Activated CD4-positive, CD25-positive, alpha-beta regulatory T cell treated with anti-CD3 and anti-CD28 coated beads, Interleukin-2, amount 50 U/mL, for 24 hours (primary cell): ENCODE results near the gene PNMA5.

Source experiments
- ATAC-seq, 2 donors: fragments of 150-1000 bp; cut with Tn5 transposase; one replicate each; pipeline ENCODE4 v1.10.0; 2021; ENCODE audit warnings: mild to moderate bottlenecking in 1 of 2, moderate library complexity in 1 of 2

The PNMA5 gene

DNA sequence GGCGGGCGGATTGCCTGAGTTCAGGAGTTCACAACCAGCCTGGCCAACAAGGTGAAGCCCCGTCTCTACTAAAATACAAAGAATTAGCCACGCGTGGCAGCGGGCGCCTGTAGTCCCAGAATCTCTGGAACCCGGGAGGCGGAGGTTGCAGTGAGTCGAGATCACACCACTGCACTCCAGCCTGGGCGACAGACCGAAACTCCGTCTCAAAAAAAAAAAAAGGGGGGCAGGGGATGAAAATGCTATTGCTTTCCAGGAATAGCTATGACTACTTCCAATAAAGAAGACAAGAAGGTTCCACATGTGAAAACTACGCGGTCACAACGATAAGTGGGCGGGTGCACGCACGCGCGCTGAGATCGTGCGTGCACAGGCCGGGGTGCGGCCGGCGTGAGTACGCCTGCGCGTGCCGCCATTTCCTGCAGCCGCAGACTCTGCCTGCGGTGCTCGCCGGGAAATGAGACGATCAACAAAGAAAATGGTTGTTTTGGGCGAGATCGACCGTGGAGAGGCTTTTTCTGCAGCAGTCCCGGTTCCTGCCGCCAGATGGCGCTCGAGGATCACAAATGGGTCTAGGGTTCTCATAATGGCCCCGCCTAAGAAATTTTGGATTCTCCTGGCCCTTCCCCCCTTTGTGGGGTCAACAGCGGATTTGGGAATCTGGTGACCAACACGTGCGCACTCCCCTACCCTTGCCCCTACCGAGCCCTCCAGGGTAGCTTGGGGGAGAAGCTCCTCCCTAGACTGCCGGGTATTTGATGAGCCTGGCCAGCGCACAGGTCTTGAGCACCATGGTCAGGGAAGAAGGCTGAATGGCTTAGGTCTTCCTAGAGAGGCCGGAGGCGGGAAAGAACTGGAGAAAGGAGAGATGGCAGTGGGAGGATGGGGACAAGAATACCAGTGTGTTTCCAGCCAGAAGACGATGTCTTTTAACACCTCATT lies 35.1 kb downstream of the PNMA5 start:
- peak; percentile 95 to 97 for ATAC-seq

DNA sequence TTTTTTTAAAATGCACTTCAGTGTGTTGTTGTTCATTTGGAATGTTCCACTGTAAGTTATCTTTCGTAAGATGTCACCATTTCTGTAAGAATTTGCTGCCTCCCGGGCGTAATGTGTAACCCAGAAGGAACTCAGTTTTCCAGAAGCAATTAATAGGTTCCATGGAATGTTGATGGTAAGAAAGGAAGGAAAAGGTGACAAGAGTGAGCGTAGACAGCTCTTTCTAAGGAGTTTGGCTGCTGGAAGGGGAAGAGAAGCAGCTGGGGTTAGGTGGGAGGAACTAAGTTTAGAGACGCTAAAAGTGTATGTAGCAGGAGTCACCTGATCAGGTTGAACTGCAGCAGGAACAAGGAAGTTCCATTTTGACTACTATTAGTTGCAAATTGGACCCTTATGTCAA lies 35.9 kb downstream of the PNMA5 start:
- ATAC-seq: no peak

DNA sequence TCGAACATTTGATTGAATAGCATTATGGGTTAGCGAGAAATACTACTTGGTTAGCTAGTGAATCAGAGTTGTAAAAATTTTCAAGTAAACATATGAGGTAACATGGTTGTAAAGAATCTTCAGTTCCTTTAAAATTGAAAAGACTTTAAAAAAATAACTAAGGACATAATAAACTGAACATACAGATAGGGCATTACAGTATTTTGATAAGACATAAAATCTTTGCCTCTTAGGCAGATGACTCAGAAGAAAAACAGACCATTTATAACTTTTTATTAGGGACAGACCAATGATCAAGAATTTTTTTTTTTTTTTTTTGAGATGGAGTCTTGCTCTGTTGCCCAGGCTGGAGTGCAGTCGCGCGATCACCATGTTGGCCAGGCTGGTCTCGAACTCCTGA lies 43.1 kb downstream of the PNMA5 start:
- no peak for ATAC-seq

DNA sequence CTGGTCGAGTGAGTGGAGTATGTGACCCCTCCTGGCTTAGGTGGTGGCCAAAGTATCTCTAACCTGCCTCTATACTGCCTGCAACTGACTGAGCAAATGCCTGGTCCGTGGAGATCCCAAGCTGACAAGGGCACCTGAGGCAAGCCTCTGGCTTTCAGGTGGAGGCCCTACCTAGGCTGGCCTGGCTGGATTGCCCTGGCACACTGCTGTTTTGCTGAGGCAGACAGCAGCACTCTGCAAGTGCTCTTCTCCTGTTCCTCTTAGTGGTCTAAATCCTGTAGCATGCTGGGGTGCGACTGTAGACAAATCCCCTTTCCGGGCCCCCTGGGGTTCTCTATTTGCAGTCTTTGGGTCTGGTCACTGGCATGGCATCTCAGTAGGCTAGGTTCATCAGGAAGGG lies 44.8 kb downstream of the PNMA5 start:
- no peak for ATAC-seq

DNA sequence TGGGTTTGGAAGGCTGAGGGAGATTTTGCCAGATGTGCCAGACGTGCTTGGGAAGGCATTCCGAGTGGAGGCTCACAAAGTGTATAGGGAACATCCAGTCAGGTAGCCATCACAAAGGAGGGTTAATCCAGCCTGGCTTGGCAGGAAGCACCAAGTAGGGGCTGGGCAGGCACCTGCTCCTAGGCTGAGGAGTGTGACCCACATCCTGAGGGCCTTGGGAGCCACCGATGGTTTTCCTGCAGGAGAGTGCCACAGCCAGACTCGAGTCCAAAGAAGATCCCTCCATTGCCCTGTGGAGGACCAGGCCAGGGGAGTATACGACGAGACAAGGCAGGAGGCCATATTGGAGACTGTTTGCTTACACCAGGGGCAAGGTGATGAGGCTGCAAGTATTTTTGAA lies 47.2 kb downstream of the PNMA5 start:
- ATAC-seq: no peak

DNA sequence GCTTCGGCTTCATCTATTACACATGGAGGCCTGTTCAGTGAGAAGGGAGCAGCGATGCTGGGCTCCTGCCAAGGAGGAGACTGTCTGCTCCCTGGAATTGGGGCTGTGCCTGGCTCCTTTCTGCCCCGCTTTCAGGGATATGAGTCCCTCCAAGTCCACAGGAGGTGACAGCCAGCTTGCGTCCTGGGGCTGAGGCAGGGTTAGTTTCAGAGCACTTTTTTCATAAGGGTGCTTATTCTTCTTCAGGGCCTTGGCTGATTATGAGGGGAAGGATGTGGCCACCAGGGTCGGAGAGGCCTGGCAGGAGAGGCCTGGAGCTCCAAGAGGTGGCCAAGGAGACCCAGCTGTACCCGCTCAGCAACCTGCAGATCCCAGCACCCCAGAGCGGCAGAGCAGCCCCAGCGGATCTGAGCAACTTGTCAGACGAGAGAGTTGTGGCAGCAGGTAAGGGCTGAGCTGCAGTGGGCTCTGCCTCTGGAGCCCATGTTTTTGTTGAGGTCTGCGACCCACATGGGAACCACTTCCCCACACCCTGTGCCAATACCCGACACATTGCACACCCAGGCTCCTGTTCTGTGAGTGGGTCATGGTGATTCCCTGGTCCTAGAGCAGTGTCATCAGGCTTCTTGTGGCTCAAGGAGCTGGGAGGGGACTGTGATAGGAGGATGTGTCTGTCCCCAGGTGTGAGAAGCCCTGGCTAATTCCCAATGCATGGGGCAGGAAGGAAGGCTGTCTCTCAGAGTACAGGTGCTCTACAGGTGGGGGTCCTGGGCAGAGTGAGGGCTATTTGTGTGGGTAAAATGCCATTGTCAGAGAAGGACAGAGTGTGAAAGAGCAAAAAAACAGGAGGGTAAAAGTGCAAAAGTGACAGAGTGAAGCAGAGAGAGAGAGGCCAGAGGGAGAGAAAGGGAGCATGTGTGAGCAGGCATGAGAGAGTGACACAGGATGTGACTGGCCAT lies 48.6 kb downstream of the PNMA5 start:
- no peak for ATAC-seq

DNA sequence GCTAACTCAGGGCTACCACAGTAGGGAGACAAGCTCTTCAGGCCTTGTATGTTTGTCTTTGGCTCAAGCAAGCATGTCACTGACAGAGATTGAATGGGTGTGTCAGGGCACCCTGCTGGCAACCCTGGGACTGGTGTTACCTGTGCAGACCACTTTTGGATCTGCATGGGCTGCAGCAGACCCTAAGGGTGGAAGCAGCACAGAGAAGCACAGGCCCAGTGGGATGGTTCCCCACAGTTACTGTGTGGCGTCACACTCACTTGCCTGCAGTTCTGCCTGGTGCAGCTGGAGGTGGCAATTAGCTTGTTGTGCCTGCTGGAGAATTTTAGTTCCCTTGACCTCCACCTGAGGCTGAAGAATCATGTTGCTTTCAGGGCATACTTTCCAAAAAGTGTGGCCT lies 50.1 kb downstream of the PNMA5 start:
- ATAC-seq: no peak

DNA sequence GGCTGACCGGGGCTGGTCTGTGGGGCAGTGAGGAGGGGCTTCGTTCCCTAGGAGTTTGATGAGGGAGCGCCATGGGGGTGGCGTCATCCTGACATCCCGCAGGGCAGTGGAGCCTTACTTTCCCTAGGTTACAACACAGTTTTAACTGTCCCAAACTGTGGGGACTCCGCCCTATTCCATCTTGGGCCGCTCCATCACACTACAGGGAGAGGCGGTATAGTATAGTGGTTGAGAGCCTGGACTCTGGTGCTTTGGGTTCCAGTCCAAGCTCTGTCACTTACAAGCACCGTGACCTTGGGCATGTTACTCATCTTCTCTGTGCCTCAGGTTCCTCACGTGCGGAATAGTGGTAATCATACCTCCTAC lies 51.9 kb downstream of the PNMA5 start:
- ATAC-seq: no peak

DNA sequence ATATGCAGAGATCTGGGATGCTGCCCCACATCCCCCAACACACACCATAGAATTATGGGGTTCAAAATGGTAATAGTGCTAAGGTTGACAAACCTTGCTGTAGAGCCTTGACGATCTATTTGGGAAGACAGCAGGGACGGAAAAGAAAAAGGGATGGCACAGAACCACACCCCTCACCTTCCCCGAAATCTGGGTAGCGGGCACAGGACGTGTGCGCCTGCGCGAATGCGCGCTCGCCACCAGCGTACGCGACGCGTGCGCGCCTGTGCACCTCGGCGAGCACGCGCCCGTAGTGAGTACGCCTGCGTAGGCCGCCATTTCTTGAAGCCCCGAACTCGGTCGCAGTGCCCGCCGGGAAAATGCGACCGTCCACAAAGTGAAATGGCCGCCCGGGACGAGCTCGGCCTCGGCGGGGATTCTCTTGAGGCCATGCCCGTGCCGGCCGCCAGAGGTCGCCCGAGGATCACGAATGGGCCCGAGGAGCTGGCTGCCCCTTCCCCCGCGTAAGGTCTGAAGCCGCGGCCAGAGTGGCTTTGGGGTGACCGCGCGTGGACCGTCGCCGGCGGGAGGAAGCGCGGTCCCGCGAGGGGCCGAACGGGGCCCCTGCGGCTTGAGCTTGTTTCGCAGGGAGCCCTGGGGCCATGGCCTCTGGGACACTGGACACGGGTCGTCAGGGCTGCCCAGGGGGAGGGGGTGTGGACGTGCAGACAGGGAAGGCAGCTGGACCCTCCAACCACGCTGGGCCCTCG lies 52.4 kb downstream of the PNMA5 start:
- peak; percentile 95 for ATAC-seq
